ENCODE data around the gene FIZ1.
A peak's percentile ranks its signal among the peaks of the same experiment; 100 is the strongest.

Gene FIZ1

GRCh38 chr19:55581145-55581822 lies 18.0 kb downstream of the FIZ1 start:
- peak overlapping the region; percentile 94 for H3K4me3 ChIP-seq (replicated peaks; ENCODE audit: insufficient read depth, low read length)
- H3K27me3 ChIP-seq (ENCODE audit: insufficient read depth, poor library complexity, severe bottlenecking), result peaks cover 19% of the 10 kb centered on the region
- DNase-seq (ENCODE audit: low read depth in 1 of 2, low spot score in 1 of 2), result no peak
- TF ChIP-seq GABPA (IDR thresholded peaks at IDR 0.05; ENCODE audit: low read depth), result no peak
- peak; percentile 98 for TF ChIP-seq REST (IDR thresholded peaks at IDR 0.05; ENCODE audit: insufficient replicate concordance, low read depth)
- peak overlapping the region; percentile 78 for H3K27ac ChIP-seq (replicated peaks)

GRCh38 chr19:55580628-55581144 lies 18.6 kb downstream of the FIZ1 start, which contains the start of gene ZNF579:
ZNF579 (minus strand) TSS chr19:55580848; CDS start chr19:55579639, 1,209 bp downstream.
- DNase-seq (ENCODE audit: low read depth in 1 of 2, low spot score in 1 of 2), result peak; percentile 85 to 93
- peak within 1 kb of the TSS; percentile 78 for H3K27ac ChIP-seq (replicated peaks)
- H3K27me3 ChIP-seq (ENCODE audit: insufficient read depth, poor library complexity, severe bottlenecking), result peaks cover 13% of the 10 kb centered on the region
- H3K4me3 ChIP-seq (replicated peaks; ENCODE audit: insufficient read depth, low read length), result peak within 1 kb of the TSS; percentile 94
- no peak for TF ChIP-seq REST (IDR thresholded peaks at IDR 0.05; ENCODE audit: insufficient replicate concordance, low read depth)
- peak; percentile 94 for TF ChIP-seq GABPA (IDR thresholded peaks at IDR 0.05; ENCODE audit: low read depth)
- TF ChIP-seq SPI1 (IDR thresholded peaks at IDR 0.05; ENCODE audit: borderline replicate concordance, low read depth), result peak; percentile 20; the same call in 1 of the 2 replicates
- TF ChIP-seq POLR2AphosphoS5 (IDR thresholded peaks at IDR 0.05; ENCODE audit: low read depth), result peak; percentile 73; the same call in 1 of the 2 replicates

DNA sequence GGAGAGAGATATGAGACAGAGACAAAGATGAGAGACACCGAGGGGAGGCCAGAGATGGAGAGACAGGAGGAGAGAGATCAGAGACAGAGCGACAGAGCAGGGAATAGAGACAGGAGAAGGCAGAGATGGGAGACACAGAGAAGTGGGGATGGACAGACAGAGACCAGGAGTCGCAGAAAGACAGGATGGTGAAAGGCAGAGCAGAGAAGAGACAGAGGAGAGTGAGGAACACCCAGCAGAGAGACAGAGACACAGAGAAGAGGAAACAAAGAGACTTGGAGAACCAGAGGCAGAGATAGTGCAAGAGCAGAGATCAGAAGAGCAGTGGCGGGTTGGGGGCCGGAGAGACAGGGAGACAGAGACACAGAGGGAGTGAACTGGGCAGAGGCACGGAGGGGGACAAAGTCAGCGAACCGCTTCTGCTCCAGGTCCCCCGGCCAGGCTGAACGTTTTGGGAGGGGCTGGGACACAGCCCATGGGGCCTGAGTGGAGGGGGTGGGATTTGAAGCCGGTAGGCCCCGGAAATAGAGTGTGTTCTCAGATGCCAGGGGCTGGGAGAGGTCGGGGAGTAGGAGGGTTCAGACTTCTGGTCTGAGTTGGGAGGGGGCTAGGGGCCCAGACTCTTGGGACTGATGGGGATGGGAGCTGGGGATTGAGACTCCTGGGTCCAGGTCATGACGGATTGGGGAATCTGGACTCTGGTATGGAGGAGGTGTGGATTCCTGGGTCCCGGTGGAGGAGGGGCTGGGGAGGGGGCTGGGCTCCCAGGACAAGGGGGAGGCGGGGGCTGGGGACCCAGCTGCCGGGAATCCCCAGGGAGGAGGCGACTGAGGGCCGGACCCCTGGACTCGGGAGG lies 19.3 kb downstream of the FIZ1 start:
- TF ChIP-seq, protein P1, sequence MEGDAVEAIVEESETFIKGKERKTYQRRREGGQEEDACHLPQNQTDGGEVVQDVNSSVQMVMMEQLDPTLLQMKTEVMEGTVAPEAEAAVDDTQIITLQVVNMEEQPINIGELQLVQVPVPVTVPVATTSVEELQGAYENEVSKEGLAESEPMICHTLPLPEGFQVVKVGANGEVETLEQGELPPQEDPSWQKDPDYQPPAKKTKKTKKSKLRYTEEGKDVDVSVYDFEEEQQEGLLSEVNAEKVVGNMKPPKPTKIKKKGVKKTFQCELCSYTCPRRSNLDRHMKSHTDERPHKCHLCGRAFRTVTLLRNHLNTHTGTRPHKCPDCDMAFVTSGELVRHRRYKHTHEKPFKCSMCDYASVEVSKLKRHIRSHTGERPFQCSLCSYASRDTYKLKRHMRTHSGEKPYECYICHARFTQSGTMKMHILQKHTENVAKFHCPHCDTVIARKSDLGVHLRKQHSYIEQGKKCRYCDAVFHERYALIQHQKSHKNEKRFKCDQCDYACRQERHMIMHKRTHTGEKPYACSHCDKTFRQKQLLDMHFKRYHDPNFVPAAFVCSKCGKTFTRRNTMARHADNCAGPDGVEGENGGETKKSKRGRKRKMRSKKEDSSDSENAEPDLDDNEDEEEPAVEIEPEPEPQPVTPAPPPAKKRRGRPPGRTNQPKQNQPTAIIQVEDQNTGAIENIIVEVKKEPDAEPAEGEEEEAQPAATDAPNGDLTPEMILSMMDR (IDR thresholded peaks at IDR 0.05; ENCODE audit: insufficient read depth, low read length), result no peak
- TF ChIP-seq REST (IDR thresholded peaks at IDR 0.05; ENCODE audit: insufficient replicate concordance, low read depth) (no peak), GABPA (IDR thresholded peaks at IDR 0.05; ENCODE audit: low read depth) (no peak), SPI1 (IDR thresholded peaks at IDR 0.05; ENCODE audit: borderline replicate concordance, low read depth) (no peak), POLR2AphosphoS5 (IDR thresholded peaks at IDR 0.05; ENCODE audit: low read depth) (no peak)
- Histone ChIP-seq H3K27me3 (ENCODE audit: insufficient read depth, poor library complexity, severe bottlenecking) (peaks cover 6% of the 10 kb centered on the region), H3K4me3 (replicated peaks; ENCODE audit: insufficient read depth, low read length) (peak overlapping the region; percentile 94), H3K27ac (replicated peaks) (peak overlapping the region; percentile 78)
- no peak for DNase-seq (ENCODE audit: low read depth in 1 of 2, low spot score in 1 of 2)
